Erythroblast (primary cell): ENCODE results near the gene PGLYRP4.

Experiments
- GATA1 ChIP-seq: IDR thresholded peaks from 2 replicates; pipeline ENCODE4 v1.6.1; 2011; ENCODE audit warnings: low read depth, mild to moderate bottlenecking, control low read depth, low read length, moderate library complexity
- POLR2A ChIP-seq: IDR thresholded peaks from 2 replicates; pipeline ENCODE4 v1.6.1; 2011; ENCODE audit warnings: mild to moderate bottlenecking, low read length

GRCh38 chr1:153353226-153353947, 4.7 kb upstream of the PGLYRP4 start:
- TF ChIP-seq POLR2A = no peak
- no peak for TF ChIP-seq GATA1
